TTC549 (cell line): ENCODE results near the gene DIRAS1.
"Not testable (repeated sequence)": the region's sequence is repeated elsewhere in the genome, so short reads cannot be mapped to it uniquely, and the experiment has no call there.

Experiments
- FAIRE-seq: peaks from 2 replicates; lab custom pipeline; 2012; peaks lifted over from hg19 to GRCh38; lab: Jason Lieb, UNC

Gene DIRAS1

GRCh38 chr19:2726904-2727639 is 5.9 kb upstream of the DIRAS1 start:
- no peak for FAIRE-seq

- FAIRE-seq, result no peak
These were observed 5.1 kb upstream of the DIRAS1 start for GRCh38 chr19:2726160-2726855.

- no peak for FAIRE-seq
These were observed 3.0 kb upstream of the DIRAS1 start for GRCh38 chr19:2724148-2724557.

GRCh38 chr19:2723747-2724146 is 2.6 kb upstream of the DIRAS1 start:
- FAIRE-seq, result no peak

DNA sequence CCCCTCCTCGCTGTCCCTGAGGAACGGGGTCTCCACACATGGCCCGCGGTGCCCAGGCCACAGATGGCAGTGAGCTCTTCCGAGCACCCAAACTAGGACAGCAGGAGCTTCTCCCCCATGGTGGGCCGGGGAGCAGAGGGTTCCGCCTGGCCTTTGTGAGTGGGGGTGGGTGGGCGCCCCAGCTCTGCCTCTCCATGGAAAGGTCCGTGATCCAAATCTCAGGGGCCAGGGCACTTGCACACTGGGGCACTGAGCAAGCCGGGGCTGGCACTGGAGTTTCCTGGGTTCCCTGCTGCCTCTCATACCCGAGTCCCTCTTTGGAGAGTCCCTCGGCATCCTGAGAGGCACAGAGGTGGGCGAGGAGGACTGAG is 2.2 kb upstream of the DIRAS1 start:
- no peak for FAIRE-seq

- FAIRE-seq, result no peak
These were observed 1.6 kb upstream of the DIRAS1 start for GRCh38 chr19:2722541-2723344.

DNA sequence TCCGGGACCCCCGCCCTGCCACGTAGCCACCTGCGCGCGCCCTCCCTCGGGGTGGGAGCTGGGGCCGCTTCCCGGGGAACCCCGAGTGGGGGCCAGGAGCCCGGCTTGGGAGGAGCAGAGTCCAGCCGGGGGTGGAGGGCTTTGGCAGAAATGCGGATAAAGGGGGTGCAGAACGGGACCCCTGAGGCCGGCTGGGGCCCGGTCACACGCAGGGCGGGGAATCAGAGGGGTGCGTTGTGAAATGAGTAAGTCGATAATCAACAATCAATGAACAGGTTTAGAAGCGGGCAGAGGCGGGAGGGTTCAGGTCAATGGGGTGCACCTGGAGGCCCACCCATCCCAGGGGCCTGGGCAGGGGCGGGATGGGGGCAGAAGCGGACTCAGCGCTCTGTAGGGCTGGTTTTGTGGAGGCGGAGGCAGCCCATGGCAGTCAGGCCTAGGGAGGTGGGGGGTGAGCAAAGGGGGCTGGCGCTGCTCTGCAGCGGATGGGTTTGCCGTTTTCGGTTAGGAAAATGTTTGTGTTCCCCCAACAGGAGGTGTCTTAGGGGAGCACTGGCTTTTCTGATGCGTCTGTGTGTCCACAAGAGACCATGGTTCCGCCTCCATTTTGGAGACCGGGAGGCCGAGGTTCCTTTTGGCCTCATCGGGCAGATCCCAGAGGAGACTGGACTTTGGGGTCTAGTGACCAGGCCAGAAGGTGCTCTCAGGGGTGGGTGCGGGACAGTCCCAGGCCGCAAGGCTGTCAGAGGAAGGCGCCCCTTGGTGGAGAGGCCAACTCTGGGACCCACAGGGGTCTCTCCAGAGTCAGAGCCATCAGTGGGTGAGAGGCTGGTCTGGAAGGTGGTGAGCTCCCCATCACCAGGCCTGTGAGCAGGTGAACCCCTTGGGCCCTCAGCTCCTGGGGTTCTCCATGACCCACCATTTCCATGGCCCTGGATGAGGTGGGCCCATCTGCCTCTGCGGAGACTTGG is 683 bp upstream of the DIRAS1 start:
- no peak for FAIRE-seq

GRCh38 chr19:2719920-2720776 is 1.0 kb downstream of the DIRAS1 start:
- FAIRE-seq, result no peak

DNA sequence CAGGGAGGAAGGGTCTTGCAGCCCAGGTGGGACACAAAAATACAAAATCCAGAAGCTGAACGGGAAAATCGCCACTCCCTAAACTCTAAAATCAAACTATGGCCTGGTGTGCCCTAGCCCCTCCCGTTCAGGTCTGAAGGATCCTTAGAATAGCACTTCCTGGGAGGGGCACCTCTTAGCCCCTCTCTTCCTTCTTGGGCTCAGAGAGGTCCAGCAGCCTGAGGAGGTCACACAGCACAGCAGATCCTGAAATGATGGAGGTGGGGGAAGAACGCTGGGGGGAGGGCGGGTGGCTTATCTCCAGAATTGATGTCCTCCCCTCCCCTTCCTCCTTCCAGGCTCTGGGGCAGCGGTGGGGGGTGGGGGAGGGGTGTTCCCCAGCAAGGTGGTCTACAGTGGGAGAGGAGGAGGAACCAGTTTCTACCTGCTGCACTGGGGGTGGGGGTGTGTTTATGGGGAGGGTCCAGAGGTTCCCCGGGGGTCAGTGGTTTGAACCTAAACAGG is 1.9 kb downstream of the DIRAS1 start:
- FAIRE-seq, result no peak

- no peak for FAIRE-seq
These were observed 3.3 kb downstream of the DIRAS1 start for GRCh38 chr19:2717638-2718541.

- no peak for FAIRE-seq
These were observed 4.2 kb downstream of the DIRAS1 start for GRCh38 chr19:2716722-2717637.

DNA sequence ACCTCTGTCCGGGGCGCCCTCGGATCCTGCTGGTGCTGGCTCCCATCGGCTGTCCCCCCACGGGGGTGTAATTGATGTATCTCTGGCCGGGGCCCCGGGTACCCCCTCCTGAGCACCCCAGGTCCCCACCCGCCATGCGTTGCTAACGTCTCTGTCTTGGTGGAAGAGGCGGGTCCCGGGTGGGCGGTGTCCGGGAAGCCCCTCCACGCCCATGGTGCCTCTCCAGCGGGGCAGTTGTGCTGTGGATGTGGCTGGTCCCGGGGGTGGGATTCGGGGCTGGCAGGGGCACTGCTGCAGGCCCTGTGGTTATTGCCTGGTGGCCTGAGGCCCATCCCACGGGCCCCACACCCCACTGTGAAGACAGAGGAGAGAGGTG is 4.9 kb downstream of the DIRAS1 start:
- FAIRE-seq, result no peak

DNA sequence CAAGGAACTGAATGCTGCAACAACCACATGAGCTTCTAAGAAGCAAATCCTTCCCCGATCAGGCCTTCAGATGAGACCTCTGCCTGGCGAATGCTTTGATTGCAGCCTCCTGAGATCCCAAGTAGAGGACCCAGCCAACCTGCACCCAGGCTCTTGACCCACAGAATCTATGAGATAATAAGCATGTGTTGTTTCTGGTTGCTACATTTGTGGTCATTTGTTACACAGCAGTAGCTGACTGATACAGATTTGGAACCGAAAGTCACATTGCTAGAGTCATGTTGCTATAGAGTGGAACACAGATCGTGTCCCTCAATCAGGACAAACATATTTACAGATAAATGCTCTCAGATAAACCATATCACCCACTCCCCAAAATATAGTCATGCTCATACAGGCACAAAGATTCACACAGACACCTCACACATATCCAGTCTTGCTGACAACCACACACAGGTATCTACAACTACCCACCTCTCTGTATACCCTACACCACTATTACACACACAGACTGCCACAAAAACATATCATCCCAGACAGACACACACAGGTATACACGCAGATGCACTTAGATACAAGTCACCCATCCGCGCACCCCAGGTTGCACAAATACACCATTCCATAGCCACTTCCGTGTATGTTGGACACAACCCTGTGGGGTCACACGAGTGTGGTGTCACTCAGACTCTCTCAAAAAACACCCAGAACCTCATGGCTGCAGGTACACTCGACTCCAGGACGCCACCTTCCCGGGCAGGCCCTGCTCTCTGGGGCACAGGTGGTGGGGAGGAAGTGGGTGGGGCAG is 5.5 kb downstream of the DIRAS1 start:
- no peak for FAIRE-seq

DNA sequence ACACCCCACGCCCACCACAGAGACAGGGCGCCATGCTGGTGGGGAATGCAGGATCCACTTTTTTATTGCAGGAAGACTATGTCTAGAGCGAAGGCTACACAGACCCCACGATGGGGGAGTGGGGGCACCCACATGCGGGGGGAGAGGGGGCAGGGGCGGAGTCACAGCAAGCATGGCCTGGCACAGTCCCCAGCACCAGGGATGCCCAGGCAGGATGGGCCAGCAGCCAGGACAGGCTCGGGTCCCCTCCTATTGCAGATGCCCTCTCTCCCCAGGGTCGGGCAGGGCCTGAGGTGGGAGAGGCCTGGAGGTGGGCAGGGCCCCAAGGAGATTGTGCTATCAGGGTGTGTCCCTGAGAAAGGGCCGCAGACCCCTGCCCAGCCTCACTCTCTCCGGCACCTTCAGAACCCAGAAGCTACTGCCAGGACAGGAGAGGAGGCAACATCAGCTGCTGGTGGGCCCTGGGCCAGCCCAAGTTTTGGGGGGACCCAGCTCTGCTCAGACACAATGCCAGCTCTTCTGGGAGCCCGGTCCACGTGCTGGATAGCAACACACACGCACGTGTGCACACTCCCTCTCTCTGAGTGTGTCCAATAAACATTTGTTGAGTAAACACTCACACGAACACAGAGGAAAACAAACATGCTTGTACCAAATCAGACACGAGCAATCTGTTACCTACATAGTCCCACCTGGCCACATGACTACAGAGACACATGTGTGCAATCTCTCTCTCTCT is 6.5 kb downstream of the DIRAS1 start:
- no peak for FAIRE-seq

GRCh38 chr19:2714102-2714501 is 7.1 kb downstream of the DIRAS1 start:
- not testable (repeated sequence) for FAIRE-seq

DNA sequence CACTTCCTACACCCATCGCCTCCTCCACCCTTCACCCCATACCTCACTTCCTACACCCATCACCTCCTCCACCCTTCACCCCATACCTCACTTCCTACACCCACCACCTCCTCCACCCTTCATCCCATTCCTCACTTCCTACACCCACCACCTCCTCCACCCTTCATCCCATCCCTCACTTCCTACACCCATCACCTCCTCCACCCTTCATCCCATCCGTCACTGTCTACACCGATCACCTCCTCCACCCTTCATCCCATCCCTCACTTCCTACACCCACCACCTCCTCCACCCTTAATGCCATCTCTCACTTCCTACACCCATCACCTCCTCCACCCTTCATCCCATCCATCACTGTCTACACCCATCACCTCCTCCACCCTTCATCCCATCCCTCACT is 8.0 kb downstream of the DIRAS1 start:
- FAIRE-seq, result not testable (repeated sequence)

GRCh38 chr19:2711875-2712205 is 9.3 kb downstream of the DIRAS1 start:
- FAIRE-seq, result no peak
